Loucy (cell line): ENCODE results near the gene MTMR3.

Source experiments
- CTCF ChIP-seq: fragments of 200-600 bp; sonication (generic); conservative IDR thresholded peaks from 2 replicates; pipeline ENCODE4 v1.5.1; 2014; ENCODE audit warnings: mild to moderate bottlenecking, antibody characterized with exemption, low read length
- EZH2phosphoT487 ChIP-seq: fragments of 200-600 bp; IDR thresholded peaks from 2 replicates; pipeline ENCODE4 v1.6.1; 2018; ENCODE audit warnings: antibody characterized with exemption, mild to moderate bottlenecking, moderate library complexity, borderline replicate concordance

GRCh38 chr22:29958170-29958569 lies 75.2 kb downstream of the MTMR3 start:
- TF ChIP-seq CTCF (no peak), EZH2phosphoT487 (no peak)
